Measurements from ENCODE around the gene RSPO4.

GRCh38 chr20:919491-919916, 82.6 kb downstream of the RSPO4 start:
- TF ChIP-seq CTCF (IDR thresholded peaks at IDR 0.05) (no peak), POLR2A (IDR thresholded peaks at IDR 0.05) (no peak)

Data from right lobe of liver (tissue), 4 donors.